Spleen (tissue), 11 donors: Measurements from ENCODE around the gene PIN4. TPM values are rescaled to one million over a fixed set of nuclear protein-coding genes. Genes with fewer than 3 reads are reported as not detected.
A peak's percentile ranks its signal among the peaks of the same experiment; 100 is the strongest.

Source experiments
- DNase-seq: peaks from one replicate; pipeline ENCODE4 v3.0.0-alpha.2; 2020
- H3K27ac ChIP-seq, 8 donors: fragments of 200-600 bp; sonication (generic) in 7 of 8; 1 replicate in 4 of 8; 2 replicates in 4 of 8; pipeline versions ENCODE4 v1.5.0 to v1.8.0; 2016 to 2021; ENCODE audit warnings: inconsistent platforms in 4 of 8, mild to moderate bottlenecking in 4 of 8, moderate library complexity in 1 of 8
- H3K27me3 ChIP-seq, 7 donors: fragments of 200-600 bp; sonication (generic) in 6 of 7; replicated peaks in 1 of 7; 1 replicate in 4 of 7; 2 replicates in 3 of 7; pipeline versions ENCODE4 v1.5.0 to v1.8.0; 2016 to 2021; ENCODE audit warnings: inconsistent platforms in 3 of 7, mild to moderate bottlenecking in 1 of 7
- H3K36me3 ChIP-seq, 6 donors: fragments of 200-600 bp; sonication (generic) in 5 of 6; 1 replicate in 4 of 6; 2 replicates in 2 of 6; pipeline versions ENCODE4 v1.5.0 to v1.8.0; 2016 to 2021; ENCODE audit warnings: inconsistent platforms in 2 of 6
- H3K4me1 ChIP-seq, 6 donors: fragments of 200-600 bp; sonication (generic) in 5 of 6; 1 replicate in 3 of 6; 2 replicates in 3 of 6; pipeline versions ENCODE4 v1.5.0 to v1.8.0; 2016 to 2021; ENCODE audit warnings: inconsistent platforms in 3 of 6
- H3K4me3 ChIP-seq, 8 donors: fragments of 200-600 bp; sonication (generic) in 7 of 8; 1 replicate in 4 of 8; 2 replicates in 4 of 8; pipeline versions ENCODE4 v1.5.0 to v1.8.0; 2016 to 2021; ENCODE audit warnings: inconsistent platforms in 4 of 8, mild to moderate bottlenecking in 4 of 8, moderate library complexity in 2 of 8
- H3K9me3 ChIP-seq, 8 donors: fragments of 200-600 bp; sonication (generic) in 7 of 8; 1 replicate in 4 of 8; 2 replicates in 4 of 8; pipeline versions ENCODE4 v1.5.0 to v1.8.0; 2016 to 2021; ENCODE audit warnings: inconsistent platforms in 4 of 8
- CTCF ChIP-seq, 11 experiments: fragments of 200-600 bp in 7 of 11; fragments of 450-650 bp in 4 of 11; sonication (generic) in 4 of 11; IDR thresholded peaks in 8 of 11; conservative IDR thresholded peaks in 3 of 11; 1 replicate in 7 of 11; 2 replicates in 4 of 11; pipeline versions ENCODE4 v1.4.0 to v1.8.0; 2016 to 2021; ENCODE audit warnings: antibody characterized with exemption in 11 of 11, inconsistent platforms in 4 of 11, mild to moderate bottlenecking in 1 of 11
- POLR2A ChIP-seq, 3 donors: fragments of 450-650 bp; IDR thresholded peaks; one replicate each; pipeline ENCODE4 v1.5.1; 2017; ENCODE audit warnings: antibody characterized with exemption in 3 of 3, mild to moderate bottlenecking in 1 of 3
- POLR2AphosphoS5 ChIP-seq, 3 donors: sonication (generic); formaldehyde crosslinking; IDR thresholded peaks; one replicate each; pipeline ENCODE4 v1.5.1; 2017; ENCODE audit warnings: antibody characterized with exemption in 3 of 3
- WGBS, 5 donors: extraction: QIAGEN DNeasy Blood & Tissue Kit in 3 of 5; methylation state at CpG; one replicate each; pipeline versions ENCODE4 v1.1.5 to v1.1.7; 2013 to 2018; 5-methylcytosine and 5-hydroxymethylcytosine counted together
- intact Hi-C: fragments of 100-400 bp; cut with DNase I; formaldehyde crosslinking; loops from one replicate; pipeline ENCODE4 v1.15.0; 2023; ENCODE audit warnings: low total_unique reads
- polyA plus RNA-seq, 3 donors: library from polyadenylated mRNA; stranded (reverse); fragments of 200-250 nt; gene quantifications; one replicate each; pipeline ENCODE4 v1.2.1, GENCODE V29; 2013
- total RNA-seq, 7 donors: library from RNA; depleted of rRNA in 3 of 7; stranded (reverse); fragments of >200 nt in 3 of 7; fragmentation: NEBNext Ultra II Directional in 4 of 7; extraction: Animal tissue kit (Norgen Biotek cat#: 25700) in 4 of 7; gene quantifications; one replicate each; pipeline versions ENCODE4 v1.1.0 to v1.2.1, GENCODE V29; 2016 to 2021
- donor health status: healthy with polysubstance abuse.
- donor health status: DM: no; HTN: no; CAD: no; lungs with moderate emphysema.
- donor health status: DM: no; HTN: no; CAD: no.
- donor health status: Bipolar disorder and iron deficiency.
- donor health status: healthy.
- donor health status: DM: no; HTN: no; CAD: no.
- donor health status: DM: yes; HTN: yes; CAD: no.

PIN4 gene
- total and polyA plus RNA-seq, 10 donors = 6.0 to 22.0 (median 10.8) TPM

GRCh38 chrX:72139538-72139937 lies 42.0 kb upstream of the PIN4 start:
- intact Hi-C loops = no loop called here
- 83 to 93% (median 91%) methylated on average over 6 to 8 of the region's 8 CpGs for WGBS, 5 donors
- no peak for TF ChIP-seq POLR2A (IDR thresholded peaks at IDR 0.05)
- TF ChIP-seq CTCF (IDR thresholded peaks at IDR 0.05 in 8 of 11, conservative IDR thresholded peaks at IDR 0.05 in 3 of 11) = no peak
- TF ChIP-seq POLR2AphosphoS5 (IDR thresholded peaks at IDR 0.05) = no peak

GRCh38 chrX:72141372-72142004 lies 40.1 kb upstream of the PIN4 start:
- DNase-seq = no peak

More at GRCh38 chrX:72139538-72139937, 42.0 kb upstream of the PIN4 start:
- H3K36me3 ChIP-seq = peaks cover 0 to 55% (median 0%) of the 10 kb centered on the region in 6 donors
- peaks cover 0 to 11% (median 0%) of the 10 kb centered on the region in 7 donors for H3K27me3 ChIP-seq
- DNase-seq = no peak
- no peaks in the 10 kb centered on the region for H3K9me3 ChIP-seq
- H3K27ac ChIP-seq = no peak overlapping the region
- peaks cover 0 to 4% (median 0%) of the 10 kb centered on the region in 6 donors for H3K4me1 ChIP-seq
- H3K4me3 ChIP-seq = no peak overlapping the region

GRCh38 chrX:72142094-72142793 lies 39.3 kb upstream of the PIN4 start:
- Histone ChIP-seq H3K4me3 (no peak overlapping the region), H3K4me1 (peaks cover 0 to 4% (median 0%) of the 10 kb centered on the region in 6 donors), H3K9me3 (no peaks in the 10 kb centered on the region), H3K27me3 (no peaks in the 10 kb centered on the region), H3K27ac (no peak overlapping the region), H3K36me3 (peaks cover 0 to 47% (median 0%) of the 10 kb centered on the region in 6 donors)
- intact Hi-C loops = no loop called here
- TF ChIP-seq POLR2A (IDR thresholded peaks at IDR 0.05) = no peak
- no peak for TF ChIP-seq CTCF (IDR thresholded peaks at IDR 0.05 in 8 of 11, conservative IDR thresholded peaks at IDR 0.05 in 3 of 11)
- no peak for TF ChIP-seq POLR2AphosphoS5 (IDR thresholded peaks at IDR 0.05)
- DNase-seq = no peak
- 37 to 52% (median 43%) methylated on average over 8 of the region's 8 CpGs for WGBS, 5 donors

More at GRCh38 chrX:72141372-72142004, 40.1 kb upstream of the PIN4 start:
- WGBS, 5 donors = 52 to 74% (median 60%) methylated on average over 4 of the region's 4 CpGs
- no peaks in the 10 kb centered on the region for H3K9me3 ChIP-seq
- H3K27ac ChIP-seq = peak overlapping the region in 2 of 8 donors; percentile 18 to 35
- peaks cover 0 to 4% (median 0%) of the 10 kb centered on the region in 6 donors for H3K4me1 ChIP-seq
- no peaks in the 10 kb centered on the region for H3K27me3 ChIP-seq
- intact Hi-C loops = no loop called here
- peaks cover 0 to 47% (median 0%) of the 10 kb centered on the region in 6 donors for H3K36me3 ChIP-seq
- H3K4me3 ChIP-seq = no peak overlapping the region
- no peak for TF ChIP-seq CTCF (IDR thresholded peaks at IDR 0.05 in 8 of 11, conservative IDR thresholded peaks at IDR 0.05 in 3 of 11)
- TF ChIP-seq POLR2AphosphoS5 (IDR thresholded peaks at IDR 0.05) = no peak
- no peak for TF ChIP-seq POLR2A (IDR thresholded peaks at IDR 0.05)
